Breast epithelium (tissue), 4 donors: Measurements from ENCODE around the gene MIEF2. TPM values are rescaled to one million over a fixed set of nuclear protein-coding genes. Genes with fewer than 3 reads are reported as not detected.
A peak's percentile ranks its signal among the peaks of the same experiment; 100 is the strongest.

Experiments
- DNase-seq, 2 donors: peaks; one replicate each; pipeline ENCODE4 v3.0.0-alpha.2; 2019; ENCODE audit warnings: low spot score in 2 of 2
- H3K27ac ChIP-seq, 2 donors: fragments of 200-600 bp; sonication (generic) in 1 of 2; one replicate each; pipeline ENCODE4 v1.5.1; 2016 to 2019; ENCODE audit warnings: mild to moderate bottlenecking in 1 of 2
- H3K27me3 ChIP-seq, 2 donors: fragments of 200-600 bp; sonication (generic) in 1 of 2; one replicate each; pipeline versions ENCODE4 v1.5.1 to v1.6.0; 2017 to 2019; ENCODE audit warnings: control low read depth in 1 of 2, mild to moderate bottlenecking in 1 of 2
- H3K36me3 ChIP-seq: fragments of 200-600 bp; one replicate; pipeline ENCODE4 v1.5.1; 2019
- H3K4me1 ChIP-seq, 2 donors: fragments of 200-600 bp; sonication (generic); one replicate each; pipeline ENCODE4 v1.5.1; 2016 to 2019; ENCODE audit warnings: control low read depth in 1 of 2
- H3K4me3 ChIP-seq, 3 donors: fragments of 200-600 bp; sonication (generic); 1 replicate in 2 of 3; 2 replicates in 1 of 3; pipeline ENCODE4 v1.5.1; 2016 to 2019; ENCODE audit warnings: mild to moderate bottlenecking in 3 of 3, moderate library complexity in 2 of 3
- H3K9me3 ChIP-seq, 2 donors: fragments of 200-600 bp; sonication (generic) in 1 of 2; one replicate each; pipeline ENCODE4 v1.5.1; 2016 to 2019; ENCODE audit warnings: control low read depth in 1 of 2
- POLR2A ChIP-seq: fragments of 450-650 bp; IDR thresholded peaks from one replicate; pipeline ENCODE4 v1.6.1; 2016; ENCODE audit warnings: antibody characterized with exemption, mild to moderate bottlenecking, moderate library complexity
- POLR2AphosphoS5 ChIP-seq, 3 donors: sonication (generic); formaldehyde crosslinking; IDR thresholded peaks; one replicate each; pipeline ENCODE4 v1.6.1; 2017; ENCODE audit warnings: antibody characterized with exemption in 3 of 3
- intact Hi-C: fragments of 100-400 bp; cut with DNase I; formaldehyde crosslinking; loops from one replicate; pipeline ENCODE4 v1.15.1; 2023; ENCODE audit warnings: low total_unique reads
- total RNA-seq, 3 donors: library from RNA; depleted of rRNA; stranded (reverse); fragments of >200 nt; gene quantifications; one replicate each; pipeline ENCODE4 v1.1.0, GENCODE V29; 2016
- TF ChIP-seq, protein P1 (sequence below), 3 donors: fragments of 450-650 bp; IDR thresholded peaks; one replicate each; pipeline ENCODE4 v1.5.1; 2016 to 2017; ENCODE audit warnings: antibody characterized with exemption in 3 of 3, mild to moderate bottlenecking in 3 of 3, moderate library complexity in 3 of 3

MIEF2 gene
- total RNA-seq, 3 donors from 2014 or later, result 9.8 to 29.6 (median 19.0) TPM

DNA sequence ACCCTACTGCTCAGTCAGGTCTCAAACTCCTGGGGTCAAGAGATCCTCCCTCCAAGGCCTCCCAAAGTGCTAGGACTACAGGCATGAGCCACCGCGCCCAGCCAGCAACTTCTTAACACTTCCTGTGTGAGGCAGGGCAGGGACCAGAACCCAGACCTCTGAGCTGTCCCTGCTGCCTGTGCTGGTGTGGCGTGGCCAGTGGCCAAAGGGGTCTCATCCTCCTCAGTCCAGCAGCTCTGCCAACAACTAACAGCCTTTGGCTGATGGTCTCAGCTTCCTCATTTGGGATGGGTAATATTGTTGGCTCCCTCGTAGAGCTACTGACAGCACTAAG, 36.4 kb upstream of the MIEF2 start:
- no peak for TF ChIP-seq POLR2AphosphoS5 (IDR thresholded peaks at IDR 0.05)
- TF ChIP-seq, protein P1, sequence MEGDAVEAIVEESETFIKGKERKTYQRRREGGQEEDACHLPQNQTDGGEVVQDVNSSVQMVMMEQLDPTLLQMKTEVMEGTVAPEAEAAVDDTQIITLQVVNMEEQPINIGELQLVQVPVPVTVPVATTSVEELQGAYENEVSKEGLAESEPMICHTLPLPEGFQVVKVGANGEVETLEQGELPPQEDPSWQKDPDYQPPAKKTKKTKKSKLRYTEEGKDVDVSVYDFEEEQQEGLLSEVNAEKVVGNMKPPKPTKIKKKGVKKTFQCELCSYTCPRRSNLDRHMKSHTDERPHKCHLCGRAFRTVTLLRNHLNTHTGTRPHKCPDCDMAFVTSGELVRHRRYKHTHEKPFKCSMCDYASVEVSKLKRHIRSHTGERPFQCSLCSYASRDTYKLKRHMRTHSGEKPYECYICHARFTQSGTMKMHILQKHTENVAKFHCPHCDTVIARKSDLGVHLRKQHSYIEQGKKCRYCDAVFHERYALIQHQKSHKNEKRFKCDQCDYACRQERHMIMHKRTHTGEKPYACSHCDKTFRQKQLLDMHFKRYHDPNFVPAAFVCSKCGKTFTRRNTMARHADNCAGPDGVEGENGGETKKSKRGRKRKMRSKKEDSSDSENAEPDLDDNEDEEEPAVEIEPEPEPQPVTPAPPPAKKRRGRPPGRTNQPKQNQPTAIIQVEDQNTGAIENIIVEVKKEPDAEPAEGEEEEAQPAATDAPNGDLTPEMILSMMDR (IDR thresholded peaks at IDR 0.05), result no peak
- H3K36me3 ChIP-seq, result no peaks in the 10 kb centered on the region
- H3K4me1 ChIP-seq, result peaks cover 0 to 3% of the 10 kb centered on the region in 2 donors
- no peaks in the 10 kb centered on the region for H3K9me3 ChIP-seq
- no peaks in the 10 kb centered on the region for H3K27me3 ChIP-seq
- H3K27ac ChIP-seq, result peak overlapping the region; percentile 77 to 94
- peak overlapping the region in 1 of 3 donors; percentile 86 for H3K4me3 ChIP-seq
- intact Hi-C loops, result no loop called here
- DNase-seq, result no peak

DNA sequence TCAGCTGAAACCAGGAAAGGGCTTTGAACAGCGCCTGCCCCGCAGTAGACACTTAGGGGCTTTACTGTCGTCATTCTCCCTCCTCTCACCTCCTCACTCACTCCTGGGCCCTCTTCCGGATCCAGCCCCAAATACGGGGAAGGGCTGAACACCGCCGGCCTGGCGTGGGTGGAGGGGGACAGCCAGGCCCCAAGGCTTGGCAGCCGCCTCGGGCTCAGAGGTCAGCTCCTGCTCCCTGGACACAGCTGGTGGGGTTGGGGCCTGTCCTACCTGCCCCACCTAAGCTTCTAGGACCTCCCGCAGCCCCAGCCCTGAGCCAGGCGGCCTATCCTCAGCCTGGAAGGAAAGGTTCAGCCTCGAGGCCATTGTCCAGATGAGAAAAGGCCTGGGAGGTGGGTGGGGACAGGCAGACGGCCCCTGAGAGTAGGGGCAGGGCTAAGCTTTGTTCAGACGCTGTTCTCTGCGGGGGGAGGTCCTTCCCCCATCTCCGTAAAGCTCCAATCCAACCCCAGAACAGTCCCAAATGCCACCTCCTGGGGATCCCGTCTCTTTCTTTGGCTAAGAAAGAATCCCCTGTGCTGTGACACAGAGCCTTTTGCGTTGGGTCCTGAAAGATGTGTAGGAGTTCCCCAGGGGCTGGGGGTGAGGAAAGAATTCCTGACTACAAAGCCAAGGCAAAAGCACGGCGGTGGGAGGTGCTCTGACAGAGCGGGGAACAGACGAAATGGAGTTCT, 35.9 kb upstream of the MIEF2 start:
- H3K4me3 ChIP-seq, result peak overlapping the region; percentile 30 to 86 (median 64)
- H3K4me1 ChIP-seq, result peaks cover 0 to 3% of the 10 kb centered on the region in 2 donors
- H3K36me3 ChIP-seq, result no peaks in the 10 kb centered on the region
- TF ChIP-seq POLR2A, result no peak
- TF ChIP-seq, protein P1 (IDR thresholded peaks at IDR 0.05), result no peak
- TF ChIP-seq POLR2AphosphoS5 (IDR thresholded peaks at IDR 0.05), result no peak
- no peaks in the 10 kb centered on the region for H3K27me3 ChIP-seq
- intact Hi-C loops, result no loop called here
- no peaks in the 10 kb centered on the region for H3K9me3 ChIP-seq
- peak overlapping the region; percentile 77 to 94 for H3K27ac ChIP-seq
- no peak for DNase-seq

DNA sequence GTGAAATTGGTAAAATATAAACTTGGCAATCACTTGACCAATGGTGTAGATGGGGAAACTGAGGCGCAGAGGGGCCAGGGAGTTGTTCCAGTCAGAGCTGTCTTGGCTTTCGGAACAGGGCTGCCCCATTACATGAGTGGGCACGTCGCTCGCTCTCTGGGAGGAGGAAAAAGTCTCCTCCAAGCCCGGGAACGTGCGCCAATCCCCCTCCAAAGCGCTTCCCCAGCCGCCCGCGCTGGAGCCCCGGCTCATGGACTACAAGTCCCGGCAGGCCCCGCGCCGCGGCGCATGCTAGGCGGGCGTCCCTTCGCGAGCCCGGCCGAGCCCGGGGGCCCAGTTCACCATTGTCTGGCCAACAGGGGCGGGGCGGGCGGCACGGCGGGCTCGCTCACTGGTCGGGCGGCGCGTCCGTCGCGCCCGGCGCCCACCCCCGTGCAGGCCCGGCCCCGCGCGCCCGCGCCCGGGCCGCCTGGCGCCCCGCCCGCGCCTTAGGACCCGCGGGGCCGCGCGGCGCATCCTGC, 35.3 kb upstream of the MIEF2 start, which contains the start of gene LLGL1:
TSS of gene LLGL1 (plus strand) at position 515 of the 521 bp plus-strand sequence. CDS start 48 bp downstream, outside the sequence.
- Histone ChIP-seq H3K36me3 (no peaks in the 10 kb centered on the region), H3K4me1 (peaks cover 0 to 3% of the 10 kb centered on the region in 2 donors), H3K27ac (peak within 1 kb of the TSS; percentile 77 to 94), H3K4me3 (peak within 1 kb of the TSS; percentile 60 to 86 (median 64)), H3K27me3 (no peaks in the 10 kb centered on the region), H3K9me3 (no peaks in the 10 kb centered on the region)
- TF ChIP-seq POLR2A (no peak), POLR2AphosphoS5 (IDR thresholded peaks at IDR 0.05) (peak in 2 of 3 donors; percentile 17 to 49)
- TF ChIP-seq, protein P1 (IDR thresholded peaks at IDR 0.05), result no peak
- intact Hi-C loops, result no loop called here
- DNase-seq, result peak; percentile 95

DNA sequence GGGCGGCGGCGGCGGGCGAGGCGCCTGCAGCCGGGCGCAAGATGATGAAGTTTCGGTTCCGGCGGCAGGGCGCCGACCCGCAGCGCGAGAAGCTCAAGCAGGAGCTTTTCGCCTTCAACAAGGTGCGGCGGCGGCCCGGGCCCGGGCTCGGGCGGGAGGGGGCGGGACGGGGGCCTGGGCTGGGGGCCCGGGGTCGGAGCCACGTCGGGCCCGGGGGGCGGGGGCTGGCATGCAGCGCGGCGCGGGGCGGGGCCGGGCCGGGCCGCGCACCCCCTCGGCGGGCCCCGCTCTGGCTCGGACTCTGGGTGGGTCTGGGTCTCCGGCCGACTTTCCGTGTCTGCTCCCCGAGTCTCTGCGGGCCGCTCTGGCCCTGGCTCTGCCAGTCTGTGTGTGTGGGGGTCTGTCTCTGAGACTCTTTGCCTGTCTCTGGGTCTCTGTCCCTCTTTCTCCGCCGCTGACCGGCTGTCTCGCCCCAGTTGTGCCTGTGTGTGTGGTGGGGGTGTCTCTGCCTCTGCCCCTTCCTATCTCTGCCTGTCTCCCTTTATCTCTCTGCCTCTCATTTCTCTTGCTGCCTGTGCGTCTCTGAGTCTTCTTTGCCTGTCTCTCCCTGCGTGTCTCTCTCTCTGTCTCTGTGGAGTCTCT, 34.7 kb upstream of the MIEF2 start:
- no peak for TF ChIP-seq POLR2A
- TF ChIP-seq, protein P1 (IDR thresholded peaks at IDR 0.05), result no peak
- TF ChIP-seq POLR2AphosphoS5 (IDR thresholded peaks at IDR 0.05), result no peak
- peak overlapping the region in 1 of 2 donors; percentile 94 for H3K27ac ChIP-seq
- H3K27me3 ChIP-seq, result no peaks in the 10 kb centered on the region
- H3K4me3 ChIP-seq, result peak overlapping the region; percentile 60 to 86 (median 64)
- intact Hi-C loops, result no loop called here
- peaks cover 0 to 3% of the 10 kb centered on the region in 2 donors for H3K4me1 ChIP-seq
- DNase-seq, result no peak
- H3K9me3 ChIP-seq, result no peaks in the 10 kb centered on the region
- no peaks in the 10 kb centered on the region for H3K36me3 ChIP-seq
